HEK293 (cell line): ENCODE data around the gene KLK7.
A peak's percentile ranks its signal among the peaks of the same experiment; 100 is the strongest.

Experiments used
- CTCF ChIA-PET: fragments of 350-600 bp; formaldehyde crosslinking; extraction: SDS; loops from one replicate; lab custom pipeline; 2021; ENCODE audit warnings: antibody characterized with exemption; lab: Yijun Ruan, JAX
- POLR2A ChIA-PET: fragments of 300-600 bp; formaldehyde crosslinking; extraction: SDS; loops from one replicate; lab custom pipeline; 2020; ENCODE audit warnings: antibody characterized with exemption, inconsistent platforms; lab: Yijun Ruan, JAX
- H3K27ac ChIP-seq: fragments of 200-500 bp; sonication (Bioruptor generic); 2 replicates; pipeline ENCODE4 v1.5.1; 2014; ENCODE audit warnings: low read depth, low read length, control low read depth, inconsistent platforms; ENCODE audit errors: extremely low read depth
- H3K36me3 ChIP-seq, 2 experiments: fragments of 200-500 bp in 1 of 2; sonication (Bioruptor generic) in 1 of 2; 1 replicate in 1 of 2; 2 replicates in 1 of 2; pipeline ENCODE4 v1.5.1; 2014 to 2017; ENCODE audit warnings: inconsistent platforms in 2 of 2, low read length in 2 of 2; ENCODE audit not compliant: control insufficient read depth in 2 of 2, insufficient read depth in 1 of 2
- H3K4me1 ChIP-seq: fragments of 200-500 bp; sonication (Bioruptor generic); 2 replicates; pipeline ENCODE4 v1.5.1; 2014; ENCODE audit warnings: mild to moderate bottlenecking, low read length, inconsistent platforms; ENCODE audit not compliant: control insufficient read depth, insufficient read depth
- H3K4me3 ChIP-seq: 2 replicates; pipeline ENCODE4 v1.5.1; 2011; ENCODE audit warnings: low read depth, mild to moderate bottlenecking, control low read depth, low read length, moderate library complexity
- H3K9me3 ChIP-seq: fragments of 200-500 bp; sonication (Bioruptor generic); 2 replicates; pipeline ENCODE4 v1.5.1; 2014; ENCODE audit warnings: low read depth, low read length, inconsistent platforms; ENCODE audit not compliant: control insufficient read depth, insufficient read depth
- BCL11B ChIP-seq: fragments of 450-650 bp; formaldehyde crosslinking; IDR thresholded peaks from 2 replicates; pipeline ENCODE4 v1.5.1; 2016; ENCODE audit warnings: low read depth, missing biosample characterization, missing genetic modification characterization
- HIC1 ChIP-seq: fragments of 450-650 bp; formaldehyde crosslinking; IDR thresholded peaks from 2 replicates; pipeline ENCODE4 v1.5.1; 2016; ENCODE audit warnings: missing biosample characterization, missing genetic modification characterization
- KLF7 ChIP-seq: fragments of 450-650 bp; formaldehyde crosslinking; IDR thresholded peaks from 2 replicates; pipeline ENCODE4 v1.5.1; 2016; ENCODE audit warnings: missing biosample characterization, missing genetic modification characterization, borderline replicate concordance
- KLF9 ChIP-seq: fragments of 450-650 bp; formaldehyde crosslinking; IDR thresholded peaks from 2 replicates; pipeline ENCODE4 v1.5.1; 2016; ENCODE audit warnings: missing biosample characterization, missing genetic modification characterization, low read depth
- PBX3 ChIP-seq: sonication (generic); formaldehyde crosslinking; IDR thresholded peaks from 2 replicates; pipeline ENCODE4 v1.8.1; 2022; ENCODE audit warnings: mild to moderate bottlenecking, moderate library complexity, missing genetic modification reagents
- SCRT2 ChIP-seq: fragments of 450-650 bp; formaldehyde crosslinking; IDR thresholded peaks from 2 replicates; pipeline ENCODE4 v1.5.1; 2016; ENCODE audit warnings: missing biosample characterization, missing genetic modification characterization
- ZEB2 ChIP-seq: fragments of 450-650 bp; formaldehyde crosslinking; IDR thresholded peaks from 2 replicates; pipeline ENCODE4 v1.5.1; 2016; ENCODE audit warnings: missing biosample characterization, missing genetic modification characterization
- ZFP3 ChIP-seq: fragments of 450-650 bp; formaldehyde crosslinking; IDR thresholded peaks from 2 replicates; pipeline ENCODE4 v1.5.1; 2016; ENCODE audit warnings: low read depth, missing biosample characterization, missing genetic modification characterization
- ZNF112 ChIP-seq: fragments of 450-650 bp; formaldehyde crosslinking; IDR thresholded peaks from 2 replicates; pipeline ENCODE4 v1.5.0; 2017; ENCODE audit warnings: missing biosample characterization, missing genetic modification characterization
- ZNF354C ChIP-seq: fragments of 450-650 bp; formaldehyde crosslinking; IDR thresholded peaks from 2 replicates; pipeline ENCODE4 v1.5.1; 2016; ENCODE audit warnings: missing biosample characterization, missing genetic modification characterization, low read depth, borderline replicate concordance
- ZNF510 ChIP-seq: fragments of 450-650 bp; formaldehyde crosslinking; IDR thresholded peaks from 2 replicates; pipeline ENCODE4 v1.5.1; 2018; ENCODE audit warnings: mild to moderate bottlenecking, missing genetic modification characterization, missing biosample characterization; ENCODE audit not compliant: insufficient replicate concordance
- ZNF513 ChIP-seq: fragments of 450-650 bp; IDR thresholded peaks from 2 replicates; pipeline ENCODE4 v1.5.1; 2018; ENCODE audit warnings: missing biosample characterization, missing genetic modification characterization
- ZNF596 ChIP-seq: fragments of 450-650 bp; IDR thresholded peaks from 2 replicates; pipeline ENCODE4 v1.5.0; 2018; ENCODE audit warnings: missing biosample characterization, mild to moderate bottlenecking, missing genetic modification characterization, moderate library complexity
- ZNF776 ChIP-seq: fragments of 450-650 bp; formaldehyde crosslinking; IDR thresholded peaks from 2 replicates; pipeline ENCODE4 v1.5.0; 2017; ENCODE audit warnings: missing biosample characterization, missing genetic modification characterization, borderline replicate concordance
- TF ChIP-seq, protein P1 (sequence below): fragments of 450-650 bp; formaldehyde crosslinking; IDR thresholded peaks from 2 replicates; pipeline ENCODE4 v1.5.1; 2016; ENCODE audit warnings: missing biosample characterization, missing genetic modification characterization
- TF ChIP-seq, protein P2 (sequence below): fragments of 450-650 bp; formaldehyde crosslinking; IDR thresholded peaks from 2 replicates; pipeline ENCODE4 v1.5.1; 2016; ENCODE audit warnings: missing biosample characterization, missing genetic modification characterization
- TF ChIP-seq, protein P3 (sequence below): fragments of 450-650 bp; formaldehyde crosslinking; IDR thresholded peaks from 2 replicates; pipeline ENCODE4 v1.5.1; 2016; ENCODE audit warnings: missing biosample characterization, missing genetic modification characterization
- TF ChIP-seq, protein P4 (sequence below): fragments of 450-650 bp; formaldehyde crosslinking; IDR thresholded peaks from 2 replicates; pipeline ENCODE4 v1.5.1; 2017; ENCODE audit warnings: missing biosample characterization, missing genetic modification characterization

The KLK7 gene

DNA sequence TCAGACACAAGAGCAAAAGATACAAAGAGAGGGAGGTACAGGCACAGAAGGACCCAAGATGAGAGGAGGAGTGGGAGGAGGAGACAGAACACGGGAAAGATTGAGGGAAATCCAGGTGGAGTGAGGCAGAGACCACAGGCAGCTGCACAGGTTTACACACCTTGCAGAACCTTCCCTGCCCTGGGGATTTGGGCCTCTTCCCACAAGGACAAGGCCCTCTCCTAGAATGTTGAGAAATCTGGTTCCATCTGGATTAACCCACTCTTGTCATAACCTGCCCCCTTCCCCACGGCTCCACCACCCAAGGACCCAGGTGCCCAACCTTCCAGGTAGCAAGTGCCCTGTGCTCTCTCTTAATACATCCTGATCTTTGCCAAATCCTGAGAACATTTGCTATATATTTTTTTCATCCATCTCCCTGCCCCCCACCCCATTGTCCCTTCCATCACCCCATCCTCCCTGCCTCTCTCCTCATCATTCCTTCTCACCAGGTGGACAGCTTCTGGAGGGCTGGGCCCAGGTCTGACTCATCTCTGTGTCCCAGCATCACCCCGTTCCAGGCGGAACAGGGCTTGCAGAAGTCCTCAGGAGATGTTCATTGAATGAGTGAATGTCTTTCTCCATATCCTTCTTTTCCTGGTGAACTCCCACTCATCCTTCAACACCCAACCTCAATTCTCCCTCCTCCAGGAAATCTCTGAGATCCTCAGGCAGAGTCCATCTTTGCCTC is 26.5 kb upstream of the KLK7 start:
- Histone ChIP-seq H3K4me1 (no peaks in the 10 kb centered on the region), H3K27ac (no peak overlapping the region), H3K36me3 (no peaks in the 10 kb centered on the region), H3K4me3 (no peak overlapping the region)
- CTCF ChIA-PET: interaction anchor here (0.8 kb wide), 1 partner anchor 88 kb away, joined by 3 read pairs; no protein-coding TSS in a partner anchor
- POLR2A ChIA-PET: no interaction called here
- no peak for TF ChIP-seq ZNF354C (tag by site-specific recombination)
- TF ChIP-seq ZFP3 (tag by site-specific recombination): peak; percentile 46; the same call in 1 of the 2 replicates
- TF ChIP-seq, all 188 proteins: peak for 1
- H3K9me3 ChIP-seq: no peaks in the 10 kb centered on the region

DNA sequence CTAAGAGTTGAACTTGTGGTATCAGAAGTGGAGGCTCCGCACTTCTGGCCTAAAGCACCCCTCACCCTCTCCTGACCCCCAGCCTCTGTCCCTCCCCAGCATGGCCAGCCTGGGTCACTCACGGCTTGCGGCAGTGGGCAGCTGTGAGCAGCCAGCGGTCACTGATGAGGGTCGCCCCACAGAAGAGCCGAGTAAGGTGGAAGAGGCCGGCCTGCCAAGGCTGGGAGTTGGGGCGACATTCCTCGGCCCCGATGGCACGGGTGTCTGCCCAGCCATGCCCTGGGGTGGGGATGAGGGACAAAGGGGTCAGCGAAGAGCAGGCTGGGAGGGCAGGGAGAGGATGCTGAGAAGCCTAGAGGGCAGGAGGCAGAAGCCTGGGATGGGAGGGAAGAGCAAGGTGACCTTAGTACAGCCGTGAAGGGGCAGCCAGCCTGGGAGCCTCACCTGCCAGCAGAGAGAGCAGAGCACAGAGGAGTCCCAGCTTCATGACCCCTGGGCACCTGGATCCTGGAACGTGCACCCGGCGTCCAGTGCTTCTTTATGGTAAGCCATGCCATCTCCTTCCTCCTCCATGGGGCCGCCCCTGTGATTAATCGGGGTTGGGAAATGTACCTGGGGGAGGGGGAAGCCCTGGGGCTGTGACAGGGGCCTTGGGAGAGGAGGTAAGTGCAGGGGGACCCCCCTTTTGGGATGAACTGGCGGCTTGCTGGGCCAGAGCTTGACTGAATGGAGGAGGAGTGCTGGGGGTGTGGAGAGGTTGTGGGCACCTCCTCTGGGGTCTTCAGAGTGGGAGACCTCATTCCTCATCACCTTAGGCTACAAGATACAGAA is 25.6 kb upstream of the KLK7 start:
- ChIA-PET POLR2A (no interaction called here), CTCF (no interaction called here)
- H3K36me3 ChIP-seq: no peaks in the 10 kb centered on the region
- H3K4me1 ChIP-seq: no peaks in the 10 kb centered on the region
- no peak overlapping the region for H3K4me3 ChIP-seq
- no peaks in the 10 kb centered on the region for H3K9me3 ChIP-seq
- H3K27ac ChIP-seq: no peak overlapping the region
- no peak for TF ChIP-seq HIC1 (tag by site-specific recombination)
- no peak for TF ChIP-seq KLF9 (tag by site-specific recombination)
- no peak for TF ChIP-seq ZNF112 (tag by site-specific recombination)
- TF ChIP-seq, protein P1, sequence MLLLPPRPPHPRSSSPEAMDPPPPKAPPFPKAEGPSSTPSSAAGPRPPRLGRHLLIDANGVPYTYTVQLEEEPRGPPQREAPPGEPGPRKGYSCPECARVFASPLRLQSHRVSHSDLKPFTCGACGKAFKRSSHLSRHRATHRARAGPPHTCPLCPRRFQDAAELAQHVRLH: no peak
- TF ChIP-seq, protein P2, sequence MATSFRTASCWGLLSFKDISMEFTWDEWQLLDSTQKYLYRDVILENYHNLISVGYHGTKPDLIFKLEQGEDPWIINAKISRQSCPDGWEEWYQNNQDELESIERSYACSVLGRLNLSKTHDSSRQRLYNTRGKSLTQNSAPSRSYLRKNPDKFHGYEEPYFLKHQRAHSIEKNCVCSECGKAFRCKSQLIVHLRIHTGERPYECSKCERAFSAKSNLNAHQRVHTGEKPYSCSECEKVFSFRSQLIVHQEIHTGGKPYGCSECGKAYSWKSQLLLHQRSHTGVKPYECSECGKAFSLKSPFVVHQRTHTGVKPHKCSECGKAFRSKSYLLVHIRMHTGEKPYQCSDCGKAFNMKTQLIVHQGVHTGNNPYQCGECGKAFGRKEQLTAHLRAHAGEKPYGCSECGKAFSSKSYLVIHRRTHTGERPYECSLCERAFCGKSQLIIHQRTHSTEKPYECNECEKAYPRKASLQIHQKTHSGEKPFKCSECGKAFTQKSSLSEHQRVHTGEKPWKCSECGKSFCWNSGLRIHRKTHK: no peak
- no peak for TF ChIP-seq BCL11B
- no peak for TF ChIP-seq ZNF510 (tag by site-specific recombination)
- TF ChIP-seq, protein P3, sequence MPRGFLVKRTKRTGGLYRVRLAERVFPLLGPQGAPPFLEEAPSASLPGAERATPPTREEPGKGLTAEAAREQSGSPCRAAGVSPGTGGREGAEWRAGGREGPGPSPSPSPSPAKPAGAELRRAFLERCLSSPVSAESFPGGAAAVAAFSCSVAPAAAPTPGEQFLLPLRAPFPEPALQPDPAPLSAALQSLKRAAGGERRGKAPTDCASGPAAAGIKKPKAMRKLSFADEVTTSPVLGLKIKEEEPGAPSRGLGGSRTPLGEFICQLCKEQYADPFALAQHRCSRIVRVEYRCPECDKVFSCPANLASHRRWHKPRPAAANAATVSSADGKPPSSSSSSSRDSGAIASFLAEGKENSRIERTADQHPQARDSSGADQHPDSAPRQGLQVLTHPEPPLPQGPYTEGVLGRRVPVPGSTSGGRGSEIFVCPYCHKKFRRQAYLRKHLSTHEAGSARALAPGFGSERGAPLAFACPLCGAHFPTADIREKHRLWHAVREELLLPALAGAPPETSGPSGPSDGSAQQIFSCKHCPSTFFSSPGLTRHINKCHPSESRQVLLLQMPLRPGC (tag by site-specific recombination): no peak
- TF ChIP-seq PBX3 (CRISPR knock-in tag): no peak
- no peak for TF ChIP-seq ZNF513 (tag by site-specific recombination)
- TF ChIP-seq ZNF596: no peak
- TF ChIP-seq ZEB2 (tag by site-specific recombination): no peak
- no peak for TF ChIP-seq SCRT2 (tag by site-specific recombination)
- no peak for TF ChIP-seq ZNF776 (tag by site-specific recombination)
- TF ChIP-seq, protein P4, sequence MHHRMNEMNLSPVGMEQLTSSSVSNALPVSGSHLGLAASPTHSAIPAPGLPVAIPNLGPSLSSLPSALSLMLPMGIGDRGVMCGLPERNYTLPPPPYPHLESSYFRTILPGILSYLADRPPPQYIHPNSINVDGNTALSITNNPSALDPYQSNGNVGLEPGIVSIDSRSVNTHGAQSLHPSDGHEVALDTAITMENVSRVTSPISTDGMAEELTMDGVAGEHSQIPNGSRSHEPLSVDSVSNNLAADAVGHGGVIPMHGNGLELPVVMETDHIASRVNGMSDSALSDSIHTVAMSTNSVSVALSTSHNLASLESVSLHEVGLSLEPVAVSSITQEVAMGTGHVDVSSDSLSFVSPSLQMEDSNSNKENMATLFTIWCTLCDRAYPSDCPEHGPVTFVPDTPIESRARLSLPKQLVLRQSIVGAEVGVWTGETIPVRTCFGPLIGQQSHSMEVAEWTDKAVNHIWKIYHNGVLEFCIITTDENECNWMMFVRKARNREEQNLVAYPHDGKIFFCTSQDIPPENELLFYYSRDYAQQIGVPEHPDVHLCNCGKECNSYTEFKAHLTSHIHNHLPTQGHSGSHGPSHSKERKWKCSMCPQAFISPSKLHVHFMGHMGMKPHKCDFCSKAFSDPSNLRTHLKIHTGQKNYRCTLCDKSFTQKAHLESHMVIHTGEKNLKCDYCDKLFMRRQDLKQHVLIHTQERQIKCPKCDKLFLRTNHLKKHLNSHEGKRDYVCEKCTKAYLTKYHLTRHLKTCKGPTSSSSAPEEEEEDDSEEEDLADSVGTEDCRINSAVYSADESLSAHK: no peak
- TF ChIP-seq KLF7 (tag by site-specific recombination): no peak
